ENCODE results near the gene DGKD.
"Not testable (repeated sequence)": the region's sequence is repeated elsewhere in the genome, so short reads cannot be mapped to it uniquely, and the experiment has no call there.

The DGKD gene

GRCh38 chr2:233362742-233363141, 8.4 kb downstream of the DGKD start:
- no peak for DNase-seq

- no peak for DNase-seq
Observed at GRCh38 chr2:233363744-233364235, 9.5 kb downstream of the DGKD start.

GRCh38 chr2:233365861-233366520, 11.7 kb downstream of the DGKD start:
- no peak for DNase-seq

DNA sequence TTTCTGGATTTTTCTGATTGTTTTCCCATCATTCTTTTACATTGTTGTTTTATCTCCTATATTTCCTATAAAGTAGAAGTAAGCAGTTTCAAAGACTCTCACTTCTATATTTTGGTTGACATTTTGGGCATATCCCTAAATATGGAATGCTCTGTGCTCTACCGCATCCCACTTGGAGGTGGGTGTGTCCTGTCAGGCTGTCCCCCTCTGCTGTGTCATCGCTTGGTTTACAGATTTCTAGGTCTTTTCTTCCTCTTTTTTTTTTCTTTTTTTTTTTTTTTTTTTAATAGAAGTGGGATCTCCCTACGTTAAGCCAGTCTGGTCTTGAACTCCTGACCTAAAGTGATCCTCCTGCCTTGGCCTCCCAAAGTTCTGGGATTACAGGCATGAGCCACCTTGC, 13.3 kb downstream of the DGKD start:
- no peak for DNase-seq

DNA sequence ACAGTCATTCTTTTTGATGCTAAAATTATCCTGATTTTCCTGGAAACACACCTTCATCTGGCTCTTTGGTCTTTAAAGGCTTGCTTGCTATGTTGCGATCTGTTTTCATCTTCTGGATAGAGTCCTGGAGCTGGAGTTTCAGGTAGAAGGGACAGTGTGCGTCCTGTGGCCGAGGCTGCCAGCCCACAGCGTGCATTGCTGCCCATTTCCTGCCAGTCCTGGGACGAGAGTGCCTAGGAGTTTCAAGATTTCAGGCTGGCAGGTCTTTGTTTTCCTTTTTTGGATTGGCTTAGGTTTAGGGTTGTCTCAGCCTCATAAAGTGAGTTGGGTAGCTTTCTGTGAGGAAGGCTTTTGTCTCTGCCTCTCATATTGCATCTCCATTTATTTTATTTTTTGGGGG, 14.5 kb downstream of the DGKD start:
- DNase-seq = no peak

GRCh38 chr2:233369462-233369861, 15.2 kb downstream of the DGKD start:
- no peak for DNase-seq

GRCh38 chr2:233369897-233370685, 15.8 kb downstream of the DGKD start:
- DNase-seq = no peak

- no peak for DNase-seq
Observed at GRCh38 chr2:233371641-233372040, 17.3 kb downstream of the DGKD start.

DNA sequence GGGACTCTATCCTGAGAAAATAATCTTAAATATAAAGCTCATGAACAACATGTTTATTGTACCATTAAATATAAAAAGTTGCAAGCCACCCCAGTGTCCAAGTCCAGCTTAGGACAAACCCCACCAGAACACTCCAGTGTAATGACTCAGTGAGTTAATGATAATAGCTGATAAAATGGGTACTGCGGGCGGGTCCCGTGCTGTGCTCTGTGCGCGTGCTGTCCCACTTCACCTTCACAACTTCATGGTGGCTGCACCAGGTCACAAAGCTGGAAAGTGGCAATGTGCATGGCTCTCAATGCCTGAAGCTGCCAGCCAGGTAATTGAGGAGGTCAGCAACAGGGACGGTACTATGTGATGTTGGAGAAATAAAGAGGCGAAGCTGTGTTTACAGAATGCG, 18.6 kb downstream of the DGKD start:
- DNase-seq = no peak

- DNase-seq = no peak
Observed at GRCh38 chr2:233373316-233373715, 19.0 kb downstream of the DGKD start.

DNA sequence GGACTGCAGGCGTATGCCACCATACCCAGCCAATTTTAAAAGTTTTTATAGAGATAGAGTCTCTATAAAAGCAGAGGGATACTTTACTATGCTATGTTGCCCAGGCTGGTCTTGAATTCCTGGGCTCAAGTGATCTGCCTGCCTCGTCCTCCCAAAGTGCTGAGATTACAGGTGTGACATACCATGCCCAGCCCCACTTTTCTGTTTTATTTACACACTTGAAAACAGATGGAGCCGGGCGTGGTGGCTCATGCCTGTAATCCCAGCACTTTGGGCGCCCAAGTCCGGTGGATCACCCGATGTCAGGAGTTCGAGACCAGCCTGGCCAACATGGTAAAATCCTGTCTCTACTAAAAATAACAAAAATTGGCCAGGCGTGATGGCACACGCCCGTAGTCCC, 20.5 kb downstream of the DGKD start:
- DNase-seq = not testable (repeated sequence)

DNA sequence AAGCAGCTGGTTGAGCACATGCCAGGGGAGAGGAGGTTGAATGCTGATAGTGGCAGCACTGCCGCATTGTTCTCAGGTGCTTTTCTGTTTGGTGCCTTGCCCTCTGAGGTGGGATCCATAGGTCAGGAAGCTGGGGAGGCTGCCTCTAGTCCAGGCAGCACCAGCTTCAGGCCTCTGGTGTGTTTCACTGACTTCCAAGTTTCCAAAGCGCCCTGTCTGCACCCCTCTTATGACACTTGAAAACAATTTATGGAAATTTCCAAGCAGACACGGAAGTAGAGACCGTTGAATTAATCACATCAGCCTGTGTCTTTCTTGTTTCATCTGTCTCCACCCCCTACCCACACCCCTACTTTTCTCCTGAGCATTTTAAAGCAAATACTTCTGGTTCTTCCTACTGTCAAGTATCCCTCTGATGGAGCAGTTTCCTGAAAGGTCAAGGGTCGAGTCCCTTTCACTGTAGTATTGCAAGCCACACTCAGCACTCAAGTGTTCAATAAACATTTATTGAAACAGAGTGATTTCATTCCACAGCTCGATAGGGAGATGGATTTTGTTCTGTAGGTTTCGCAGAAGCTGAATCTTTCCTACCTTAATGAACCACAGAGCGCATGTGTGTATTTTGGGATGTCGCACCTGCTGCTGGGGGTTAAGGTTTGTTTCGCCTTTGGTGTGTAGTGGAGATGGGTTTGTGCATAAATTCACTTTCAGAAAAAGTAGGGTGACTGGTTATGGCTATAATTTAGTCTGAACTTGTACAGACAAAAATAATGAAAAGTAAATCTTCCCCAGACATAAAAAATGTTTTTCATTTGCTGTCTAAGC, 21.4 kb downstream of the DGKD start:
- no peak for DNase-seq

- no peak for DNase-seq
Observed at GRCh38 chr2:233379034-233379433, 24.7 kb downstream of the DGKD start.

- no peak for DNase-seq
Observed at GRCh38 chr2:233379441-233379840, 25.1 kb downstream of the DGKD start.

- DNase-seq = no peak
Observed at GRCh38 chr2:233380132-233380895, 26.0 kb downstream of the DGKD start.

- DNase-seq = no peak
Observed at GRCh38 chr2:233380995-233381637, 26.8 kb downstream of the DGKD start.

GRCh38 chr2:233381638-233381995, 27.3 kb downstream of the DGKD start:
- DNase-seq = no peak

GRCh38 chr2:233384015-233384414, 29.7 kb downstream of the DGKD start:
- no peak for DNase-seq

DNA sequence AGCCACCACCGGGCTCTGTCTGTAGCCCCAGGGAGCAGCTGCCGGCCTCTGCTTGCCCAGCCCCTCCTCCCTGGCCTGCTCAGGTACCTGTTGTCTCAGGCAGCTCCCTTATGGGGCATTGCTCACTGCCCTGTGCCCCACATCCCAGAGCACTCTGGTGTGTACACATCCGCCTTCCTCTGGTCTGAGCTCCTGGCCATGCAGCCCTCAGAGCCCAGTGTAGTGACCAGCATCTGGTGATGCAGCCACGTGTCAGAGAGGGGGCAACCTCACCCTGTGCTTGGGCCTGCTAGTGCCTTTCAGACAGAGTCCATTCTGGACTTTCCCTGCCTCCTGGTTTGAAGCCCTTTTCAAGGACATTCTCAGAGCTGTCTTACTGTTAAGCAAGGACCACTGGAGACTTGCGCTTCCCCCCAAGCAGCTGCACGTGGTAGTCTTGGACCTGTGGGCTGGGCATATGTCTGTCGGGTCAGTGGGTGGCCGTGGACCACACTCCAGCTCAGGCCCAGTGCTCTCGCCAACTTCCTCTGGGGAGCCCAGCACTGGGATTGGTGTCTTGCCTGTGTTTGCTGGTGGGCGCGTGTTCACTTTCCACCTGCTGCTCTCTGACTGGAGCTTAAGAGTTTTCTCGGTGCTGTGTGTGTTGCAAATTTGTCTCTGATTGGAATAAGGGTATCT, 30.7 kb downstream of the DGKD start:
- DNase-seq = no peak

- no peak for DNase-seq
Observed at GRCh38 chr2:233385489-233386044, 31.3 kb downstream of the DGKD start.

- no peak for DNase-seq
Observed at GRCh38 chr2:233386382-233387041, 32.2 kb downstream of the DGKD start.
